ENCODE data around the gene VSTM4.

DNA sequence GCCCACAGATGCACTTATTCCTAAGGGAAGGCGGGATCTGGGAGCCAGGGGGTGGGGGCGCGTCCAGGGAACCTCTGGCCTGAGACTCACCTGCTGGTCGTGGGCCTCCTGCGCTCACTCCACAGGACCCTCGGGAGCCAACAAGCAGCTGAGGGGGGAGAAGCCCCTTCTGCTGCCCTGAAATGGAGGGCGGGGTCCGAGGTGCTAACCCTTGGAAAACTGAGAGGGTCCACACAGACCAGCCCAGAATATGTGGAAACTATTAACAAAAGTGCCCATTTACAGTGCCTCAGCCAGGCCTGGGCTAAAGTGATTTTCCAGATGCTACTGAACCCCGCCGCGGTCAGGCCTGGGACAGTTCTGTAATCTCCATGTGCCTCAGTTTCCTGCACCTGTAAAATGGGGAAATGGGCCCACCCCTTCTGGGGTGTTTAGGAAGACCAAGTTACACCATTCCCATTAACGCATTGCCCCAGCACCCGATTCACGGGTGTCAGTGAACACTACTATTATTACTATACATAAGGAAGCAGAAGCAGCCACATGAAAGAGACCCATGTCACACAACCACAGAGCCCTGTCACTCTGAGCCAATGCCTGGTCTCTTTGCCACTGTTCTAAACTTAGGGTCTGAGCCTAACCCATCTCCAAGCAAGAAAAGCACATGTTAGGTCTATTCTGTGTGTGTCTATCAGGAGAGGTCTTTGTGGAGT lies 630 bp upstream of the VSTM4 start:
- TF ChIP-seq POLR2AphosphoS5 (IDR thresholded peaks at IDR 0.05; ENCODE audit: low read depth, low read length) (no peak), EP300 (IDR thresholded peaks at IDR 0.05; ENCODE audit: borderline replicate concordance in 1 of 2, low read depth in 1 of 2, low read length in 1 of 2) (no peak), GABPA (IDR thresholded peaks at IDR 0.05; ENCODE audit: low read depth) (no peak), FOSL2 (IDR thresholded peaks at IDR 0.05; ENCODE audit: borderline replicate concordance, low read depth) (no peak), EZH2phosphoT487 (IDR thresholded peaks at IDR 0.05; ENCODE audit: borderline replicate concordance, low read depth) (no peak), YY1 (IDR thresholded peaks at IDR 0.05; ENCODE audit: low read depth) (no peak), CHD2 (IDR thresholded peaks at IDR 0.05; ENCODE audit: low read length, partially characterized antibody) (no peak), RAD21 (IDR thresholded peaks at IDR 0.05; ENCODE audit: low read length) (no peak)
- TF ChIP-seq, protein P1, sequence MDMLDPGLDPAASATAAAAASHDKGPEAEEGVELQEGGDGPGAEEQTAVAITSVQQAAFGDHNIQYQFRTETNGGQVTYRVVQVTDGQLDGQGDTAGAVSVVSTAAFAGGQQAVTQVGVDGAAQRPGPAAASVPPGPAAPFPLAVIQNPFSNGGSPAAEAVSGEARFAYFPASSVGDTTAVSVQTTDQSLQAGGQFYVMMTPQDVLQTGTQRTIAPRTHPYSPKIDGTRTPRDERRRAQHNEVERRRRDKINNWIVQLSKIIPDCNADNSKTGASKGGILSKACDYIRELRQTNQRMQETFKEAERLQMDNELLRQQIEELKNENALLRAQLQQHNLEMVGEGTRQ (IDR thresholded peaks at IDR 0.05; ENCODE audit: borderline replicate concordance, low read depth, low read length) = no peak
- TF ChIP-seq, protein P2, sequence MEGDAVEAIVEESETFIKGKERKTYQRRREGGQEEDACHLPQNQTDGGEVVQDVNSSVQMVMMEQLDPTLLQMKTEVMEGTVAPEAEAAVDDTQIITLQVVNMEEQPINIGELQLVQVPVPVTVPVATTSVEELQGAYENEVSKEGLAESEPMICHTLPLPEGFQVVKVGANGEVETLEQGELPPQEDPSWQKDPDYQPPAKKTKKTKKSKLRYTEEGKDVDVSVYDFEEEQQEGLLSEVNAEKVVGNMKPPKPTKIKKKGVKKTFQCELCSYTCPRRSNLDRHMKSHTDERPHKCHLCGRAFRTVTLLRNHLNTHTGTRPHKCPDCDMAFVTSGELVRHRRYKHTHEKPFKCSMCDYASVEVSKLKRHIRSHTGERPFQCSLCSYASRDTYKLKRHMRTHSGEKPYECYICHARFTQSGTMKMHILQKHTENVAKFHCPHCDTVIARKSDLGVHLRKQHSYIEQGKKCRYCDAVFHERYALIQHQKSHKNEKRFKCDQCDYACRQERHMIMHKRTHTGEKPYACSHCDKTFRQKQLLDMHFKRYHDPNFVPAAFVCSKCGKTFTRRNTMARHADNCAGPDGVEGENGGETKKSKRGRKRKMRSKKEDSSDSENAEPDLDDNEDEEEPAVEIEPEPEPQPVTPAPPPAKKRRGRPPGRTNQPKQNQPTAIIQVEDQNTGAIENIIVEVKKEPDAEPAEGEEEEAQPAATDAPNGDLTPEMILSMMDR (IDR thresholded peaks at IDR 0.05) = no peak
- TF ChIP-seq, protein P3, sequence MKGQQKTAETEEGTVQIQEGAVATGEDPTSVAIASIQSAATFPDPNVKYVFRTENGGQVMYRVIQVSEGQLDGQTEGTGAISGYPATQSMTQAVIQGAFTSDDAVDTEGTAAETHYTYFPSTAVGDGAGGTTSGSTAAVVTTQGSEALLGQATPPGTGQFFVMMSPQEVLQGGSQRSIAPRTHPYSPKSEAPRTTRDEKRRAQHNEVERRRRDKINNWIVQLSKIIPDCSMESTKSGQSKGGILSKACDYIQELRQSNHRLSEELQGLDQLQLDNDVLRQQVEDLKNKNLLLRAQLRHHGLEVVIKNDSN (IDR thresholded peaks at IDR 0.05; ENCODE audit: borderline replicate concordance, low read depth) = no peak
- TF ChIP-seq, protein P4, sequence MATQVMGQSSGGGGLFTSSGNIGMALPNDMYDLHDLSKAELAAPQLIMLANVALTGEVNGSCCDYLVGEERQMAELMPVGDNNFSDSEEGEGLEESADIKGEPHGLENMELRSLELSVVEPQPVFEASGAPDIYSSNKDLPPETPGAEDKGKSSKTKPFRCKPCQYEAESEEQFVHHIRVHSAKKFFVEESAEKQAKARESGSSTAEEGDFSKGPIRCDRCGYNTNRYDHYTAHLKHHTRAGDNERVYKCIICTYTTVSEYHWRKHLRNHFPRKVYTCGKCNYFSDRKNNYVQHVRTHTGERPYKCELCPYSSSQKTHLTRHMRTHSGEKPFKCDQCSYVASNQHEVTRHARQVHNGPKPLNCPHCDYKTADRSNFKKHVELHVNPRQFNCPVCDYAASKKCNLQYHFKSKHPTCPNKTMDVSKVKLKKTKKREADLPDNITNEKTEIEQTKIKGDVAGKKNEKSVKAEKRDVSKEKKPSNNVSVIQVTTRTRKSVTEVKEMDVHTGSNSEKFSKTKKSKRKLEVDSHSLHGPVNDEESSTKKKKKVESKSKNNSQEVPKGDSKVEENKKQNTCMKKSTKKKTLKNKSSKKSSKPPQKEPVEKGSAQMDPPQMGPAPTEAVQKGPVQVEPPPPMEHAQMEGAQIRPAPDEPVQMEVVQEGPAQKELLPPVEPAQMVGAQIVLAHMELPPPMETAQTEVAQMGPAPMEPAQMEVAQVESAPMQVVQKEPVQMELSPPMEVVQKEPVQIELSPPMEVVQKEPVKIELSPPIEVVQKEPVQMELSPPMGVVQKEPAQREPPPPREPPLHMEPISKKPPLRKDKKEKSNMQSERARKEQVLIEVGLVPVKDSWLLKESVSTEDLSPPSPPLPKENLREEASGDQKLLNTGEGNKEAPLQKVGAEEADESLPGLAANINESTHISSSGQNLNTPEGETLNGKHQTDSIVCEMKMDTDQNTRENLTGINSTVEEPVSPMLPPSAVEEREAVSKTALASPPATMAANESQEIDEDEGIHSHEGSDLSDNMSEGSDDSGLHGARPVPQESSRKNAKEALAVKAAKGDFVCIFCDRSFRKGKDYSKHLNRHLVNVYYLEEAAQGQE (IDR thresholded peaks at IDR 0.05; ENCODE audit: low read depth, low read length) = no peak
